8988T (cell line): Measurements from ENCODE around the gene THUMPD1.

Experiments used
- DNase-seq: peaks from one replicate; pipeline ENCODE4 v3.0.0; 2011

THUMPD1 gene

GRCh38 chr16:20689668-20690067 lies 52.0 kb downstream of the THUMPD1 start:
- no peak for DNase-seq

GRCh38 chr16:20683812-20684211 lies 57.8 kb downstream of the THUMPD1 start:
- DNase-seq, result no peak
